NCI-H1694 (cell line): ENCODE data around the gene IFI27.

ENCODE experiments used
- DNase-seq: peaks from one replicate; lab custom pipeline; 2025; lab: John Stamatoyannopoulos, UW

The IFI27 gene

DNA sequence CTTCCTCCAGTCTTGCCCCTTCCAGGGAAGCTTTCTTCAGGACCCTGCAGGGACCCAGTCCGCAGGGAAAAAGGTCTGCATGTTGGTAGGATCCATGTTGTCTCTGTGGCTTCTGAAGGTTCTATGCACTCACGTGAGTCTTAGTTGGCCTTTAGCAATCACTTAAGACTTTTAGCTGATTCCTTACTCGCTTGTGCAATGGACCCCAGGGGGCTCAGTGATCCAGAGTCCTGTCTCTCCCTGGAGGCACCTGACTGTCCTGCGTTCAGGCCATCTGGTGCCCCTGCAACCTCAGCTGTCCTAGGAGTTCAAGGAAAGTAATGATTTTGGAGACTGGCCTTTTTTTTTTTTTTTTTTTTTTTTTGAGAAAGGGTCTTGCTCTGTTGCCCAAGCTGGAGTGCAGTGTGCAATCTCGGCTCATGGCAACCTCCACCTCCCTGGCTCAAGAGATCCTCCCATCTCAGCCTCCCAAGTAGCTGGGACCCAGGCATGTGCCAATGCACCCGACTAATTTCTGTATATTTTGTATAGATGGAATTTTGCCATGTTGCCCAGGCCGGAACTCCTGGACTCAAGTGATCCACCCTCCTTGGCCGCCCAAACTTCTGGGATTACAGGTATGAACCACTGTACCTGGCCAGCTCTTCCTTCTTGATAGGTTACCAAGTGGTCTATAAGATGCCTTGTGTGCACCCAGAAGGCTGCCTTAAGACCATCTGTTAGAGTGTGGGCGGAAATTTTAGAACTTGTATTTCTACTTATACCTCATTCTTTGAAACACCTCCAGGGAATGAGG lies 14.2 kb downstream of the IFI27 start:
- DNase-seq, result no peak

DNA sequence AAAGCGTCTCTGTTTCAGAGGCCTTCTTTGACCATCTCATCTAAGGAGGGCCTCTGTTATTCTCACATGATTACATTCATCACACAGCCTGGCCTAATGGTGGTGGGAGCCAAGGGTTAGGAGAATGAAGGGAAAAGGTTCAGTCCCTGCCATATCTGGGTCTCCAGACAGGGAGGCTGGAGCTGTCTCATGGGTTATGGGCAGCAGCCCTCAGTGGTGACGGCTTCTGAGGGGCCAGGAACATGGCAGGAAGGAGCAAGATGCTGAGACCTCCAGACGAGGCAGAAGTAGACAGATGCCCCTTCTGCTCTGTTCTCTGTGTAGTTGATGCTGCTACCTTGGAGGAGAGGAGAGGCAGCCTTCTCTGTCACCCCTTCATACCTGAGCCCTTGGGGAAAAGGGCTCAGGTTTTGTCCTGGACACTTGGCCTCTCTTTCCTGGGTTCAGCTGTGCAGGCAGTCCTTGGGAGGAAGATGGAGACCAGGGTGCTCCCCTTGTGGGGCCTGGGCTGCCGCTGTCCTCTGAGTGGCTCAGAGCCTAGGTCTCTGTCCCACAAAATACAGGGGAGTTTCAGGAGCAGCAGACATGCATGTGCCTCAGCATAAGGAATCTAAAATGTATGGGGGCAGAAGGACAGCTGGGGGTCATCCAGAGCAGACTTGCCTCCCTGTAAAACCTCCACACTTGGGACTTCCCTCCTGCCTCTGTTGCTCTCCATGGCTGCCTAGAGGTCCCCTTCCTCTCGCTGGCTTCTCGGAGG lies 15.3 kb downstream of the IFI27 start:
- no peak for DNase-seq

DNA sequence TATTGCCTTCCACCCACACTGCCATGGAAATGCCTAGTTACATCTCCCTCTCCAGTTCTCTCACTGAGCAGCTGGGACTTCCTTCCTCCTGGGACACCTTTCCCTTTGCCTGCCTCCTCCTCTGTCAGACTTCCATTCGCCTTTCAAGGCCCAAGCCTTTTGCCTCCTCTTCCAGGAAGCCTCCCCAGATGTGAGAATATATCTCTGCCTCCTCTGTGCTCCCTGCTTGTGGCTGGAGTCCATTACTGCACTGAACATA lies 15.8 kb downstream of the IFI27 start:
- no peak for DNase-seq

DNA sequence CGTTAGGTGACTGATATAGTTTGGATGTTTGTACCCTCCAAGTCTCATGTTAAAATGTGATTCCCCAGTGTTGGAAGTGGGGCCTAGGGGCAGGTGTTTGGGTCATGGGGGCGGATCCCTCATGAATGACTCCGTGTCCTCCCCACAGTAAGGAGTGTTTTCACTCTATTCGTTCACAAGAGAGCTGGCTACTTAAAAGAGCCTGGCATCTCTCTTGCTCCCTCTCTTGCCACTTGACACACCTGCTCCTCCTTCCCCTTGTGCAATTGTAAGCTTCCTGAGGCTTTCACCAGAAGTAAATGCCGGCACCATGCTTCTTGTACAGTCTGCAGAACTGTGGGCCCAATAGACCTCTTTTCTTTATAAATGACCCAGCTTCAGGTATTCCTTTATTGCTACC lies 16.3 kb downstream of the IFI27 start:
- DNase-seq, result no peak

DNA sequence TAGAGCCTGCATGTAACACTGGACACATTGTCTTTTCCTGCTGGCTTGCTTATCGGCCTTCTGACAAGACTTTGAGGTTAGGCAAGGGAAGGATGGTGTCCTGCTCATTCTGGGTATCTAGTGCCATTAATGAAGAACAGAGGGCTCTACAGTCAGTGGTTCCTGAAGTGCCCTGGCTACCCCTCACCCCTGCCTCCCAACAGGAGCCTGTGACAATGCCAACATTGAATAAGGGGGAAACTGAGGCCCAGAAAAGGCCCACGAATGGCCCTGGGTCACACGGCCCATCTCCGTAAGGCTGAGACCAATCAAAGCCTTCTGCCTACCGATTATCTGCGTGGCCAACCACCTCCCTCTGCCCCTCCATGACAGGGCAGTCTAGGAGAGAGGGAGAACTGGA lies 16.8 kb downstream of the IFI27 start:
- no peak for DNase-seq

DNA sequence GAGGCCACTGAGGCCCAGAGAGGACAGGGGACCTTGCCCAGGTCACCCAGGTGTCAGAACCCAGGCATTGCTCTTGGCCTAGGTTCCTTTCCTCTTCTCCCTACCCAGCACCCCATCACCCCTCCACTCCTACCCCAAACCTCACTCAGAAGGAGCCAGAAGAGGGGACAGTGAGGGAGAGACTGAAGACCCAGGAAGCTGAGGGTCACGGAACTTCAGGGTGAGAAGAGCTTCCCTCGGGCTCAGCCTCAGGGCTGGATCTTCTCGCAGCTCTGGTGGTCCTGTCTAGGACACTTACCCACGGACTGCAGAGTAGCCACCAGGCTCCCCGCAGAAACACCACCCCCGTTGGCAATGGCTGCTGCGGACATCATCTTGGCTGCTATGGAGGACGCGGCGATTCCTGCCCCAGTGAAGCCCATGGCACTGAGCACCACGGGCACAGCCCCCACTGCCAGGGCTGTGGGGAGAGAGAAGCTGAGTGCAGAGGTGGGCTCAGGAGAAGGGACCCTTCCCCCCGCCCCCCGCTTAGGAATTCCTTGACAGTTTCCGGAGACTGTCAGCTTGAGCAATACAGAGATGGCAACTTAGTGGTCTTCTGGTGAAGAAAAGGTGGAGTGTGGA lies 17.8 kb downstream of the IFI27 start:
- DNase-seq, result no peak

DNA sequence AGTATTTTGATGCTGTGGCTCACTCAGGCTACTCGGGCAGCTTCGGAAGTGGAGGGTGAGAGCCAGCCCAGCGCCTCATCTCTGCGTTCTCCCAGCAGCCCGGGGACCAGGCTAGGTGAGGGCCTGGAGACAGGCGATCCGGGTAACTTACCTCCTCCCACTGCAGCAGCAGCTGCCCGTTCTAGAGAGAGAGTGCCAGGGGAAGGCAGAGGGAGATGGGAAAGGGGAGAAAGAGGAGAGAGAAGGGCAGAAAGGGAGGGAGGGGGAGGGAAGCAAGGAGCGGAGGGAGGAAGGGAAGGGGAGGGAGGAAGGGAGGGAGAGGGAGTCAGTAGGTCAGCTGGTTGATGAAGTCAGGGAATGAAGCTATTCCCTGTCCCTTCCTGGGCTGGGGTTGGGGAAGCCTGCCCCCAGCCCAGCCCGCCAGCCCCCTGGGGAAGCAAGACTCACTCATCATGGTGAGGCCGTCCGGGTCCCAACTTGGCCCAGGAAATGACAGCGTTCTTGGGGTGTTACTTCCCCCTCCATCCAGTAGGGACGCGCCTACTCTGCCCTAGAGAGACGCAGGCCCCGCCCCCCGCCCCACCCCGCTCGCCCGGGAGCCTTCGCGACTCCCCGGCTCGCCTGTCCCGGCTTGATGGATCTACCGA lies 18.7 kb downstream of the IFI27 start, which contains the start of gene IFI27L2:
Gene IFI27L2 (minus strand): TSS at position 494 of the 647 bp plus-strand sequence. CDS start 40 bp downstream, at position 454.
- peak; percentile 93 for DNase-seq

DNA sequence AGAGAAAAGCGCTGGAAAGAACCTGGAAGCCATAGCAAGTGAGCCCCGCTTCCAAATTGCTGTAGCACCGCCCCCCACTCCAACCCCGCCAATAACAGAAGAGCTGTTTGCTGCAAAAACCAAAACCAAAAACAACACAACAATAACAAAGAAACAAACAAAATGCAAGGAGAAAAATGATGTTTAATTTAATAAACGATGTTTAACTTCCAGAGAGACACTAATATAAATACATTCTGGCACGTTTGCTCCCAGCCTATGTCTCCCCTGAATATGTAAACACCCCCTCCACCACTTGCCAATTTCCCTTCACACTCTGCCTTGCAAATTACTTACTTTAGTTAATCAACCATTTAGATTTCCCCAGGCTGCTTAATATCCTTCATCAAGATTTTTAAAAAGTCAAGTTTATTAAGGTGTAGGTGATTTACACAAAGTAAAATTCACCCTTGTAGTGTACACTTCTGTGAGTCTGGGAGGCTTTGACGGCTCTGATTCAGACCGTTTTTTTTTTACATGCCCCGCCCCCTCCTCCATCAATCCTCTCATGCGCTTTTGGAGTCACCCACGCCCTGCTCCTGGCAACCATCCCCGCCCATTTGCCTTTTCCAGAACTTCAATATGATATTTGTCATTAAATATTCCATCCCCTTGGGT lies 19.4 kb downstream of the IFI27 start:
- DNase-seq, result peak; percentile 93

DNA sequence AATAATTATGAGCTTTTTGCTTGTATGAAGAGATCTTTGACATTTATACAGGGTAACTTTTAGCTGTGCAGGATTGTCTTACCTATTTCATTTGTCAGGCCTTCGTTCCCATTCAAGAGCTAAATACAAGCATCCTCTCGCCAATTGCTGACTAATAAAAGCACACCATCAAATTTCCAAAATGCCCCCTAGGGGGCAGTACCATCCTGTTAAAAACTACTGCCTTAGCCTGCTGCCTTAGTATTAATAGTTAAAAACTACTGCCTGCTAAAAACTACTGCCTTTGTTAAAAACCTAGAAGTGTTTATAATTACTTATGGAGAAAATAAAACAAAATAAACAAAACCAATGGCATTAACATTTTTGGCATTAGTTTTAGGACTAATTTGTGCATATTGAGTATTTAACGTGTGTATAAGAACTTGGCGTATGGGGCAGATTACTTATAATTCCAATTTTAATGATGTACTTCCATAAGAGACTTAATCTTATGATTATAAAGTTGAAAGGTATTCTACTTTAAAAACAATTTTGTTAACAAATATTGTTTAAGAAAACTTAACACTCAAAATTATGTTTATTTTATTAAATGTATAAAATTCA lies 21.9 kb downstream of the IFI27 start:
- peak; percentile 98 for DNase-seq

DNA sequence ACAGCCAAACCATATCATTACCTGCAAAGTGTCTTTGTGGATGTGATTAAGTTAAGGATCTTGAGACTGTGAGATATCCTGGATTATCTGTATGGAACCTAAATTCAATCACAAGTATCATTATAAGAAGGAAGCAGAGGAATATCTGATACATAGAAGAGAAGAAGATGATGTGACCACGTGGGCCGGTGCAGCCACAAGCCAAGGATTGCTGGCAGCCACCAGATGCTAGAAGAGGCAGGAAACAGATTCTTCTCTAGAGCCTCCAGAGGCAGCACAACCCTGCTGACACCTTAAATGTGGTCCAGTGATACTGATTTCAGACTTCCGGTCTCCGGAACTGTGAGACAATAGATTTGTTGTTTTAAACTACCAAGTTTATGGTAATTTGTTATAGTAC lies 24.9 kb downstream of the IFI27 start:
- no peak for DNase-seq

DNA sequence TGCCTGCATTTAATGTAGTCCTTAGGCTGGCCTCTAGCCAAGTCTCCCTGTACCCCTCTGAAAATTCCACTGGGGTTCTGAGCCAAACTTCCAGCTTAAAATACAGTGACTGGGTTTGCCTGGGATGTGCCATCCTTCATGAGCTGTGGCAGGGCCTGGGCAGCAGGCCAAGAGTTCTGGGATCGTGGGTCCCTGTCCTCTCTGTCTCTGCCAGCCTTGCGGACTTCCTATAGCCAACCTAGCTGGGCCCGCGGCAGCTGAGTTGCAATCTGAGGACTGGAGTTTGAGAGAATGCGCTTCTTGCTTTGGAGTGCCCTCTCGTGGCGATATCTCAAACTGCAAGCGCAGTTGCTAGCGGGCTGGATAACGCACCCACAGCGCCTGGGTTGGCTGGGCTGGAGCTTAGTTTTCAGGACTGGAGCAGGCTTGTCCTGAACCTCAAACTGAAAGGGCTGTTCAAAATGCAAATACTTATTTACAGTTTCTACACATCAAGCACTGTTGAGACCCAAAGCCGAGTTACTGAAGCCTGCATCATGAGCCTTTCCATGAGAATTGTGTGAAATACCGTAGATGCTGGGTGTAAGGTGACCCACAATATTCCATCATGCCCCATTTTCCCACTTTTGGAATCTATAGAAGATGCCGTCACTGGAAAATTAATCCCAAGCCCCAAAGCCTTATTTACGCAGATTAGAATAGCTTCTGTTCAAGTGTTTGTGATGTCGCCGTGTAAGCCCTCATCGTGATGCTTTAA lies 26.2 kb downstream of the IFI27 start:
- DNase-seq, result peak; percentile 95

DNA sequence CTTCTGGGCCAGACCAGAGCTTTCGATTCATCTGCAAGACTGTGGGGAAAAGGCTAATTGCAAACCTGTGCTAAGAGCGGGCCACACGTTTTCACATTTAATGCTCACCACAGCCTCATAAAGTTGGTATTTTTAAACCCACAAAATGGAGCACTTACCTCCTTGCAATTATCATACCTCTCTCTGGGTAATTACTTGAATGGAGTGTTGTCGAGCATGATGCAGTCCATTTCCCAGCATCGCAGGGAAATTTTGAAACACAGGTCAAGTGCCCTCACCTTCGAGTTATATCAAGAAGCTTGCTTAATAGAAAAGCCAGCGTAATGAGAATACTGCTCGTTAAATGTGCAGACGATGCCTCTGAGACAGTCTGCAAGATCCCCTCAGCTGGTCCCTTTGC lies 27.7 kb downstream of the IFI27 start:
- no peak for DNase-seq

DNA sequence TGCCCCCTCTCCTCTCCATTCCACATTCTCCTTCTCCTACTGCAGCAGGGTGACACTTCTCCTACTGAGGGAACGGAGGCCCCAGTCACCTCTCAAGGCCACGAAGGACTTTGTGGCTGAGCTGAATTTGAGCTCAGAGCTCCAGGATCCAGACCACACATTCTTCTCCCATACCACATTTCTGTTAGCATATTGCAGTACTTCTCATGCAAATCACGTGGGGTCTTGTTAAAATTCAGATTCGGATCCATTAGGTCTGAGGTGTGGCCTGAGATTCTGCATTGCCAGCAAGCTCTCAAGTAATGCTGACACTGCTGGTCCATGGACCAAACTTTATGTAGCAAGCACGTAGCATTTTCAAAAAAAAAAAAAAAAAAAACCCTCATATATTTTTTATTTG lies 28.5 kb downstream of the IFI27 start:
- no peak for DNase-seq

DNA sequence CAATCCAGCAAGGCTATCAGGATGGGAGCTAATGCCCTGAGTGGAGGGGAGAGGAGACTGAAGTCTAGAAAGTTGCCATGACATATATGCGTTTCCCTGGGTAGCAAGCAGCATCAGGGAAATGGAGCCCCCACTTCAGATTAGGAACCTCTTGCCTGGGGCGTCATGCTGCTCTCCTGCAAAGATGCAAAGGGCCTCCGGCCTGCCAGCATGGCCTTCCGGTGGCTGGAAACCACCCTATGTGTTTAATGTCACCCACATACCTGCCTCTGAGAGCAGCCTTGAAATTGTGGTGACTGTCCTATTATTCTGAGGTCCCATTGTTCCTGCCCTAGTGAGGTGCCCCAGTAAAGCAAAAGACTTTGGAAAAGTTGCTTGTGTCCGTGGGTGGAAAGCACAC lies 28.9 kb downstream of the IFI27 start:
- DNase-seq, result no peak

DNA sequence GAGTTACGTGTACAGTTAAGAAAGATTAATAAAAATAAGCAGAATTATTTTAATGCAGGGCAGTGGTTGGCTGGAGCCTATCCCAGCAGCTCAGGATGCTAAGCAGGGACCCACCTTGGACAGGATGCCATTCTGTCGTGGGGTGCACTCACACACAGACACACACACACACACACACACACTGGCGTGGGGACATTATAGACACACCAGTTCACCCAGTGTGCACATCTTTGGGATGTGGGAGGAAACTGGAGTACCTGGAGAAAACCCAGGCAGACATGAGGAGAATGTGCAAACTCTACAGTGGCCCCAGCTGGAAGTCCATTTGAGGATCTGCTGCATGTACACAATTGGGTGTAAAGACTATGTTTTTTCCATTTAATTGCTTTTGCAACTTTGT lies 31.7 kb downstream of the IFI27 start:
- DNase-seq, result no peak

DNA sequence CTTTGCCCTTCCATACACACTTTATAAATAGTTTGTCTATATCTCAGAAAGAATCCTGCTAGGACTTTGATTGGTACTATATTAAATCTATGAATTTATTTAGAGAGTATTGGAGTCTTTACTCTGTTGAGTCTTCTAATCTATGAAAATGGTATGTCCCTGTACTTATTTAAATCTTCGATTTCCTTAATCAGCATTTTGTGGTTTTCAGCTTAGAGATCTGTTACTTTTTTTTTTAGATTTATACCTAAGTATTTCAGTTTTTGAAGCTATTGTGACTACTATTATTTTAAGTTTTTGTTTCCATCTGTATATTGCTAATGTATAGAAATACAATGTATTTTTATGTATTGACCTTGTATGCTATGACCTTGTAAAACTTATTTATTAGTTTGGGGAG lies 32.3 kb downstream of the IFI27 start:
- no peak for DNase-seq

DNA sequence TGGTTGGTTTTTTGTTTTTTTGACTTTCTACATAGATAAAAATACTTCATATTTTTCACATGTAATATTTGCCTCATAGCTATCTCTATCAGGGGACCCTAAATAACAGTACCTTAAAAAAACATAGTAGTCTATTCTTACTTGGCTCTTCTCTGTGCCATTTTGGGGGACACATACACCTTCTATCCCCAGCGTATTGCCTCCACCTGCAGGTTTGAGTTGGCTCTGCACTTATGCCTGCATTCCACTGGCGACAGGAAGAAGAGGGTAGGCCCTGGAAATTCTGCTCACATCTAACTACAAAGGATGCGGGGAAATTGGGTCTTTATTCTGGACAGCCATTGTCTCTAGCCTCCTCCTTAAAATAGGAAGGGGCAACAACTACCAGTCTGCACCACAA lies 32.7 kb downstream of the IFI27 start:
- DNase-seq, result peak; percentile 25

DNA sequence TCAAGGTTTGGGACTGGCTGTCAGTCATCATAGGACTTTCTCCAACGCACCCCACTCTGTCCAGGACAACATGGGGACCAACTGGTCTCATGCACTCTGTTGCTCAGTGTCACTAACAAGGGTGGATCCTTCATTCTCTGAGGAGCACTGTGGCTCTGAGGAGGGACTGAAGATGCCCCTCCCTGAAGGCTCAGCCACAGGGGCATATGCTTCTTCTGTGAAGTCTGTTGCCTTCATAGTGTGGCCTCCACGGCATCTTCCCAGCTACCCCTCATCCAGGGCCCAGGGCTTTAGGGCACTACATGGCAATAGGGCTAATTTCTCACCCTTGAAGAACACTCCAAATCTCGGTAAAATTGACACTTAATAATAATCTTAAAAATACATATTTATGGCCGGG lies 33.2 kb downstream of the IFI27 start:
- no peak for DNase-seq

DNA sequence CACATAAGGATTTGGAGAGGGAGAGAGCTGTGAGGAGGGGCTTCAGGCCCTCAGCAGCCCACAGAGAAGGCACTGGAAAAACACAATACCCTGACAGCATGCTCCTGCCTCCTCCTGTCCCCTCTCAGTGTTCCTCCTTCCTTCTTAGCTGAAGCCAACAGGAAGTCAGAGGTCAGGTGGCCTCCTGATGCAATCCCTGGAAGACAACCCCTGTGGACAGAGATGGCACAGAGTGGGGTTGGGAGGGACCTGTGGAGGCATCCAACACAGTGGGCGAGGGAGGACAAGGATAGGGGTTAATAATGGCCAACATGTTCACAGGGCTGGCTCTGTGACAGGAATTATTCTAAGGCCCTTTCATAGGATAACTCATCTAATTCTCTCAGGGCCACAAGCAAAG lies 34.2 kb downstream of the IFI27 start:
- DNase-seq, result peak; percentile 59

DNA sequence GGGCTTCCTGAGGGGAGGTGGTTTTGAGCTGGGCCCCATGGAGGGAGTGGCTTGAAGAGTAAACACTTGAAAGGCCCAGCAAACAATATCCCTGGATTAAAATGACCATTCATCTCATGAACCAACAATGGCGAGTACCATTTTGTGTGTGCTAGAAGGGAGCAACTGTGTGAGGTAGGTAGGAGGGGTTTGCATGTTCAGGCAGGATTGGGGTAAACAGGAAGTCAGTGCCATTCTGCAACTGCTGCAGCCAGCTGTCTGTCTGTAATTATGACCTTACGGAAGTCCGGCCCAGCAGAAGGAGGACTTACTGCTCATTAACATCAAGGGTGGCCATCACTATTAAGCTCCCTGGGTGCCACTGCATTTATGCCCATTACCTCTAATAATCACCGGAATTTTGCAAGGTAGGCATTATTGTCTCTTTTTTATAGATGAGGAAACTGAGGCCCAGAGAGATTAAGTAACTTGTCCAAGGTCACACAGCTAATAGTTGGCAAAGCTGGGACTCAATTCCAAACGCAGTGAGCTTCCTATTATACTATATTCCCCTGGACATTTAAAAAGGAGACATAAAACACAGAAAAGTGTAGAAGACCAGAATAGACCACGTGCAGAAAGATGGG lies 35.5 kb downstream of the IFI27 start:
- DNase-seq, result peak; percentile 14

DNA sequence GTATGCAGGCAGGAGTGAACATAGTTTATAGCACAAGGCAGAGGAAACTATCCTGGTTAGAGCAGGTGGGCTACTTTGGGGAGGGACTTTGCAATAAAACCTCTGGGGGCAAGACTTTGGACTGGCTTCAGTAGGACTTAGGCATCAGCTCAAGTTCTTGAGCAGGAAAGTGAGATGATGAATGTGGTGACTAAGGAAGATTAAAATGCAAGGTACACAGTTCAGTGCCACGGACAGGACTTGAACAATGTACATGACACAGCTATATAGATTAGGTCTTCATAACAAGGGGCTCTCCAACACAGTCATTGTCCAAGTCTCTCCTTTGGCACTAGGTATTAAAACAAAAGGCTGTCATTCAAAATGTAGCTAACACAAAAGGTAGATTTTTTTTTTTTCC lies 42.1 kb downstream of the IFI27 start:
- no peak for DNase-seq
